HG03060 (cell line): ENCODE results near the gene ZNF175.

Experiments used
- ATAC-seq: cut with Tn5 transposase; IDR thresholded peaks from one replicate; pipeline ENCODE4 v1.9.1; 2021; ENCODE audit warnings: low read depth, moderate number of reproducible peaks; ENCODE audit not compliant: unreplicated experiment

ZNF175 gene

GRCh38 chr19:51570962-51571575 lies at the start of gene ZNF175:
TSS of gene ZNF175 (plus strand) at chr19:51571283. CDS start at chr19:51573330, 2,047 bp downstream.
- ATAC-seq, result peak; percentile 76

- ATAC-seq, result no peak
These were observed 49.7 kb upstream of the ZNF175 start for GRCh38 chr19:51521357-51521756.

GRCh38 chr19:51521781-51522180 lies 49.3 kb upstream of the ZNF175 start:
- ATAC-seq, result no peak

- no peak for ATAC-seq
These were observed 46.3 kb upstream of the ZNF175 start for GRCh38 chr19:51524666-51525264.

GRCh38 chr19:51525651-51526050 lies 45.4 kb upstream of the ZNF175 start:
- ATAC-seq, result no peak

- no peak for ATAC-seq
These were observed 41.8 kb upstream of the ZNF175 start for GRCh38 chr19:51529301-51529700.

GRCh38 chr19:51530616-51531015 lies 40.5 kb upstream of the ZNF175 start:
- no peak for ATAC-seq

- no peak for ATAC-seq
These were observed 39.5 kb upstream of the ZNF175 start, which contains the start of gene SIGLEC6 for GRCh38 chr19:51531349-51532315. TSS of gene SIGLEC6 (minus strand) at chr19:51531670. CDS start at chr19:51531648, 22 bp downstream.

- no peak for ATAC-seq
These were observed 35.5 kb upstream of the ZNF175 start for GRCh38 chr19:51535535-51535934.

GRCh38 chr19:51539821-51540366 lies 31.2 kb upstream of the ZNF175 start:
- ATAC-seq, result no peak

- ATAC-seq, result no peak
These were observed 29.4 kb upstream of the ZNF175 start for GRCh38 chr19:51541458-51542357.

GRCh38 chr19:51542699-51543098 lies 28.4 kb upstream of the ZNF175 start:
- no peak for ATAC-seq

- no peak for ATAC-seq
These were observed 27.0 kb upstream of the ZNF175 start for GRCh38 chr19:51544038-51544437.

- no peak for ATAC-seq
These were observed 24.9 kb upstream of the ZNF175 start for GRCh38 chr19:51546107-51546649.

- ATAC-seq, result no peak
These were observed 24.3 kb upstream of the ZNF175 start for GRCh38 chr19:51546650-51547396.

GRCh38 chr19:51547397-51548212 lies 23.5 kb upstream of the ZNF175 start:
- ATAC-seq, result no peak

- ATAC-seq, result no peak
These were observed 22.9 kb upstream of the ZNF175 start for GRCh38 chr19:51548213-51548651.

GRCh38 chr19:51548891-51549305 lies 22.2 kb upstream of the ZNF175 start:
- ATAC-seq, result no peak
